GM19239 (cell line): ENCODE results near the gene CCBE1.
"Not testable (repeated sequence)": the region's sequence is repeated elsewhere in the genome, so short reads cannot be mapped to it uniquely, and the experiment has no call there.

Source experiments
- DNase-seq: peaks from one replicate; pipeline ENCODE4 v3.0.0; 2011; ENCODE audit warnings: low spot score; ENCODE audit not compliant: insufficient read length
- FAIRE-seq: peaks from 2 replicates; lab custom pipeline; 2011; peaks lifted over from hg19 to GRCh38; lab: Jason Lieb, UNC

CCBE1 gene

GRCh38 chr18:59554796-59555335, 142.4 kb downstream of the CCBE1 start:
- DNase-seq = no peak
- FAIRE-seq = no peak

DNA sequence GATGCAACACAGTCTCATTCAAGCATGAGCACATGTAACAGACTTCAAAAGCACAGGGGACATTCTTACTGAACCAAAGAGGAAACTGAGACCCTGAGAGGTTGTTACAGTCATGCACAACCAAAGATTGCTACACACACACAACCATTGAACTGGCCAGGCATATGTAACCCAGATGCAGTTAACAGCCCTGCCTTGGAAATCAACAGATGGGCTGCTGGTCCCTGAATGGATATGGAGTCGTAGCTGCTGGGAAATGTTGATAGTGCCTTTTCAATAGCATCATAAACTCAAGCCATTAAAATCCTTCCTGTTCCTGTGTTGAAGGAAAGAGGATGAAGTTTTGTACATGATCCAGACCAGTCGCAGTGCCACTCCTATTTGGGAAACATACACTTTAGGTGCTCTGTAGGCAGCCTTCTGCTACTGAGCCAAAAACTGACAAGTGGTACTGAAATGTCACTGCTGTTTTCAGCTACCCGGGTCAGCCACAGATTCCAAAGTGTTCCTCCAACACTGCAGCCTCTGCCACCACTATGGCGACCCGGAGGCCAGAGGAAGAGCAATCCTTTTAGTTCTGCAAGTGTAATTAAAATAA, 143.9 kb downstream of the CCBE1 start:
- DNase-seq (no peak), FAIRE-seq (no peak)

DNA sequence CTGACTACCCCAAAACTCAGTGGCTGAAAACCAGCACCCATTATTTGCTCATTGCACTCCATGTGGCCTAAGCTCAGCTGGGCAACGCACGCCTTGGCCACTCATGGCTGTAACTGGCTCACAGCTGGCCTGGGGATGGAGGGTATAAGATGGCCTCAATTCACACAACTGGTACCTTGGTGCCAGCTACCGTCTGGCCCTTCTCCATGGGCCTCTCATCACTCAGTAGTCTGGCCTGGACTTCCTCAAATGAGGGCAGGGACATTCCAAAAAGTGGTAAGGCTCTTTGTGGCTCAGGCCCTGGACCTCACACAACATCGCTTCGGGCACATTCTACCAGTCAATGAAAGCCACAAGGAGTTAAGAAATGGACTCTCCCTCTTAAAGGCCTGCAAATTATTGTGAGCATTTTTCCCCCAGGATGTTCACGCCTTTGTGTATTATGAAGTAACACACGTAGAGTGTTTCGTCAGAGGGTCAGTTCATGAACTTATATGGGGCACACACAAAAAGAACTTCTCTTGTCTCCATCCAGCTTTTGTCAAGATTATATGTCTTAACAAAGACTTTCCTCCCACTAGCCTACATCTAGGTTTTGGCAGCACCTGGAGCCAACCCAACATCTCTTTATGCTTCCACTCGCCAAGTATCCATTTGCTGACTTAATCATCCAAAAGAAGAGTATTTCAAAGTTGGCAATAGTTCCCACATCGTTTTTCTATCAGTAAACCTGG, 145.2 kb downstream of the CCBE1 start:
- DNase-seq (no peak), FAIRE-seq (no peak)

DNA sequence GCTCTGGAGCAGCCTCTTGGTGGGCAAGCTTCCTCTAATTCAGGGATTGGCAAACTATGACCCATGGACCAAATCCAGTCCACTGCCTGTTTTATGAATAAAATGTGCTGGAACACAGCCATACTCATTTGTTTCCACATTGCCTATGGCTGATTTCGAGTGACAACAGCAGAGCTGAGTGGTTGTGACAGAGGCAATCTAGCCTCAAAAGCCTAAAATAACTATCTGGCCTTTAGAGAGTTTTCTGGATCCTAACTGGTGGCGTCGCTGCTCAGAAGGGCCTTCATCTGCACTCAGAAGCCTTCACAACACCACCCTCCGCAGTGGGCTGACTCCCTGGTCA, 147.1 kb downstream of the CCBE1 start:
- DNase-seq (no peak), FAIRE-seq (no peak)

DNA sequence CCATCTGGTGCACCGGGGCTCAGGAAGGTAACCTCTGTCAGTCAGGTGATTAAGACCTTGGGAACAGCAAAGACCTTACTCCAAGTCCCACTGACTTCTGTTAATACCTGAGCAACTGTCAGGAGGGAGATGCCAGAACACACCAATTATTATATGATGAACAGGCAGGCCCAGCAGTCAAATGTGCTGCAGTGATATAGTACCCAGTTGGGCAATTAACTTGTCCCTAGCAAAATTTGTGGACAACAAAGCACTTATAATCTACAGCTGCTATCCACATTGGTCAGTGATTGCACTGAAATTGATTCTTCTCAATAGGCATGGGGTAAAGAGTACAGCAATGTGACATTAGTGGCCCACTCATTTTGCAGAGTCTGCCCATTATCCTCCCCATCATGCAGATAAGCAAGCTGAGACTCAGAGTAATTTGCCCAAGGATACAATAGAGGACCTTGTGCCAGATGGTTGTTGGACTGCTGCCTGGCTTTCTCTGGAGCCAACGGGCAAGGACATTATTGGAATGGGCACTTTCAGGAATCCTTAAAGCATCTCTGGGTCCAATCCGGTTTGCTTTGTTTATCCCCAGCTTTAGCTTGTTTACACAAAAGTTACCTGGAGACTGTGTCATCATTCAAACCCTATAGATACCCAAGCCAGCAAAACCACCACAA, 147.6 kb downstream of the CCBE1 start:
- FAIRE-seq (no peak), DNase-seq (no peak)

- DNase-seq = no peak
- no peak for FAIRE-seq
Observed at GRCh38 chr18:59547581-59548182, 149.5 kb downstream of the CCBE1 start.

- FAIRE-seq = no peak
Observed at GRCh38 chr18:59546188-59546587, 151.0 kb downstream of the CCBE1 start.

GRCh38 chr18:59540780-59541179, 156.4 kb downstream of the CCBE1 start:
- FAIRE-seq = no peak
- no peak for DNase-seq

More at GRCh38 chr18:59546188-59546587, 151.0 kb downstream of the CCBE1 start:
- no peak for DNase-seq

- FAIRE-seq = no peak
- no peak for DNase-seq
Observed at GRCh38 chr18:59540346-59540745, 156.9 kb downstream of the CCBE1 start.

DNA sequence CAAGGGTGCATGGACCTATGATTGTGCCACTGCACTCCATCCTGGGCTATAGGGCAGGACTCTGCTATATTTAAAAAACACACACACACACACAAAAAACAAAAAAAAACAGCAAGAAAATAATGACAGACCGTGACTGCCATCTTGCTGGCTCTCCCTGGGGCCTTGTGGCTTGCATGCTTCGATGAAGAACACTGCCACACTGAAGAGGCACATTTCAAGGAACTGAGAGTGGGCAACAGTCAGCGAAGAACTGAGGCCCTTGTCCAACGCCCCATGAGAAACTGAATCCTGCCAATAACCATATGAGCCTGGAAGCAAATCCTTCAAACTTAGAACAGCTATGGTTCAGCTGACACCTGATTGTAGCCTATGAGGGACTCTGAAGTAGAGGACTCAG, 158.1 kb downstream of the CCBE1 start:
- no peak for DNase-seq
- FAIRE-seq = no peak

DNA sequence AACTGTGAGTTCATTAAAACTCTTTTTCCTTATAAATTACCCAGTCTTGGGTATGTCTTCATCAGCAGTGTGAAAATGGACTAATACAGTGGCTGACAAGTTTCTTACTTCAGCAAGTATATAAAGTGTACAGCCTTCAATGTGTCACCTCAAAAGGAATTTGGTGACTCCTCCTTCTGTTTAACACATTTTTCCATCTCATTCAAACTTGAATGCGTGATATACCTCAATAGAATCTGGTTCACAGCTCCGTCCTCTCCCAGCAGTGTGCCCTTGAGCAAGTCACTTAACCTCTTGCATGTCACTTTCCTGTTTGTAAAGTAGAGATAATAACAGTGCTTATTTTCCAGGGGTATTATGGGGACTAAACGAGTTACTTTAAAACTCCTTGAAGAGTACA, 159.6 kb downstream of the CCBE1 start:
- FAIRE-seq (no peak), DNase-seq (no peak)

DNA sequence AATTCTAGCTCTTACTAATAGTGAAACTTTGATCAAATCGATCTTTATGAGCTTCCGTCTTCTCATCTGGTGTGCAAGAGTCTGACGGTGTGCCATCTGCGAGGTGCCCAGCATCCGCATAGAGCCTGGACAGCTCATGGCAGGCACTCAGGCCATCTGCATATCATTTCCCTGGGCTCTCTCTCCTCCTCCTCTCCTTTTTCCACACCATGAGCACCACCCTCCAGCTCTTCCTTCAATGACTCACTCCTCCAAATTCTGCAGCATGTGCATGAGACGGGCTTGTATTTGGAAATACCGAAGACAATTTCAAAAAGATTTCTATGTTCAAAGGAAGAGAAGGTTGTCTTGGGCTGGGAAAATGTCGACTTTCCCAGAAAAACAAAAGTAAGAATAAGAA, 161.1 kb downstream of the CCBE1 start:
- FAIRE-seq = no peak
- no peak for DNase-seq

DNA sequence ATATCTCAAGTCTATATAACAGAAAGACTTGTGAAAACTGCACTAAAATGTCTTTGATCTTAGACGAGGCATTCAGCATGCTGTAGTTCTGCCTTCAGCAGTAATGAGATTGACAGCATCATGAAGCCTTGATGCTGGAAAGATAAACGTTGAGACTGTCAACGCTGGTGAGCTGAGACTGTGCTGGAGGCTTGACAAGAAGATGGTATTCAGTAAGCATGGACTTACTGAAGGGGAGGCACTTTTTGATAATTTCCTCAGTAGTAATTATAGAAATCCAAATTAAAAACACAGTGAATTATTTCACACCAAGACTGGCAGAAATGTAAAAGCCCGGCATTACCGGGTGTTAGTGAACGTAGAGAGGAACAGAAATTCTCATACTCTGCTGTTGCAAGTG, 162.2 kb downstream of the CCBE1 start:
- DNase-seq (no peak), FAIRE-seq (no peak)

- no peak for FAIRE-seq
- no peak for DNase-seq
Observed at GRCh38 chr18:59528866-59529265, 168.4 kb downstream of the CCBE1 start.

- DNase-seq = no peak
- FAIRE-seq = no peak
Observed at GRCh38 chr18:59520562-59521355, 176.5 kb downstream of the CCBE1 start.

DNA sequence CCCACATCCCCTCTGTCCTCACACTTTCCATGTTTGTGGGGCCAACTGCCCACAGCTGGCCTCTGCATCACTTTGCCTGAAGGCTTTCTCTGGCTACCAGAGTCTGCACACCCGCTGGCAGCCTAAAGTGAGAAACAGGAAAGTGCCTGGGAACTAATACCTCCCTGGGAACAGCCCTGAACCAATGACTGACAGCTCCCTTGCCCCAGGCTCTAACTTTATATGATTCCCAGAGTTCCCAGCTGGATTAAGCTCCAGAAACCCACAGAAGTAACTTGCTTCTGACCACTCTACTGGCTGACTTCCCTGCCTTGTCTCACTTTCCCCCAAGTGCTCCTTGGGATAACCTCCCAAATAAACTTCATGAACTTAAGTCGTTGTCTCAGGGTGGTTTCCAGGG, 178.5 kb downstream of the CCBE1 start:
- DNase-seq = no peak
- no peak for FAIRE-seq

DNA sequence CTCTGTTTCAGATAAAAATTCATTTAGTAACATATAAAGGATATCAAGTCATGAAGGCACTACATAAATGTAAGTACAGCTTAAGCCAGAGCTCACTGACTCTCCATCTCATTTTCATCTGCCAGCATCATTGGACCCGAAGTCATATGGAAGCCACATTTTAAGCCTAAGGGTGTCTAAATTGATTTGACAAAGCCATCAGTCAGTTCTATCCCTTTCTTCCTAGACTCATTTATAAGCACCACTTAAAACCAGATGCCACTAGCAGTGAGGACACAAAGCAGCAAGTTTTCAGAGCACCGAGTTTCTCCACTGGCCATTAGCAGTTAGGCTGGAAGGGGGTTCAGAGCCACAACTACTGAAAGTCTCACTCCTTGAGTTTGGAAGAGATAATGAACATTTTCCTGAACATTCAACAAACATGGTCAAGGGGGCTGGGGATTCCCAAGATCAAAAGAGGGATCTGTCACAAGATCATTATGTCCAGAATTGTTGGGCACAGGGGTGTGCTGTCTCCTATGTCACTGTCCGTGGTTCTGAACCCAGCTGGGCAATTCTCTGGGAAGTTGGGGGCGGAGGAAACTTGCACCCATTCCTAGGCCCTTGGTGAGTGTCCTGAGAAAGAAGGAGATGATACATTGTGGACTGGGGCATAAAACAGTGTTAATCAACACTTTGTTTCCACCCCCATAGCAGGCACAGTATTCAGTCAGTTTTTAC, 179.6 kb downstream of the CCBE1 start:
- FAIRE-seq (no peak), DNase-seq (no peak)

- DNase-seq = no peak
Observed at GRCh38 chr18:59516356-59517155, 180.7 kb downstream of the CCBE1 start.

GRCh38 chr18:59515956-59516355, 181.3 kb downstream of the CCBE1 start:
- FAIRE-seq, DNase-seq: not testable (repeated sequence)

More at GRCh38 chr18:59516356-59517155, 180.7 kb downstream of the CCBE1 start:
- no peak for FAIRE-seq
